GM12878 (cell line): ENCODE data around the gene ATP6V0E2. TPM values are rescaled to one million over a fixed set of nuclear protein-coding genes. Genes with fewer than 3 reads are reported as not detected.

Experiments
- ASH2L ChIP-seq: fragments of 300-600, 200-600 bp; sonication (generic); IDR thresholded peaks from 2 replicates; pipeline ENCODE4 v1.6.1; 2017; ENCODE audit warnings: low read depth, mild to moderate bottlenecking, borderline replicate concordance
- BHLHE40 ChIP-seq, 2 experiments: fragments of 450-650 bp in 1 of 2; IDR thresholded peaks; 2 replicates each; pipeline ENCODE4 v1.6.1; 2011 to 2017; ENCODE audit warnings: low read depth in 2 of 2, borderline replicate concordance in 1 of 2, improper control_type of control experiment in 1 of 2, low read length in 1 of 2, mild to moderate bottlenecking in 1 of 2
- CHD4 ChIP-seq: fragments of 200-600 bp; sonication (generic); IDR thresholded peaks from 2 replicates; pipeline ENCODE4 v1.6.1; 2016; ENCODE audit warnings: mild to moderate bottlenecking
- CREM ChIP-seq: IDR thresholded peaks from 2 replicates; pipeline ENCODE4 v1.6.1; 2014; ENCODE audit warnings: antibody characterized with exemption, low read depth
- EP300 ChIP-seq, 2 experiments: fragments of 150-350 bp in 1 of 2; IDR thresholded peaks; 2 replicates each; pipeline ENCODE4 v1.6.1; 2011 to 2012; ENCODE audit warnings: low read depth in 2 of 2, low read length in 2 of 2, borderline replicate concordance in 1 of 2, improper control_type of control experiment in 1 of 2, inconsistent platforms in 1 of 2; ENCODE audit not compliant: control insufficient read depth in 1 of 2
- ESRRA ChIP-seq: IDR thresholded peaks from 2 replicates; pipeline ENCODE4 v1.6.1; 2012; ENCODE audit warnings: mild to moderate bottlenecking, low read length, improper control_type of control experiment
- GABPA ChIP-seq: IDR thresholded peaks from 2 replicates; pipeline ENCODE4 v1.6.1; 2014; ENCODE audit warnings: antibody characterized with exemption, low read depth, mild to moderate bottlenecking, inconsistent platforms
- HDAC2 ChIP-seq: fragments of 200-600 bp; sonication (generic); IDR thresholded peaks from 2 replicates; pipeline ENCODE4 v1.6.1; 2017
- HDGF ChIP-seq: fragments of 450-650 bp; IDR thresholded peaks from 2 replicates; pipeline ENCODE4 v1.6.1; 2016; ENCODE audit warnings: antibody characterized with exemption
- JUNB ChIP-seq: IDR thresholded peaks from 2 replicates; pipeline ENCODE4 v1.6.1; 2016; ENCODE audit warnings: antibody characterized with exemption, mild to moderate bottlenecking
- KAT2A ChIP-seq: conservative IDR thresholded peaks from 2 replicates; pipeline ENCODE4 v1.6.1; 2011; ENCODE audit warnings: low read depth, low read length; ENCODE audit not compliant: control insufficient read depth
- LARP7 ChIP-seq: fragments of 450-650 bp; IDR thresholded peaks from 2 replicates; pipeline ENCODE4 v1.6.1; 2017; ENCODE audit warnings: mild to moderate bottlenecking
- MTA3 ChIP-seq: IDR thresholded peaks from 2 replicates; pipeline ENCODE4 v1.6.1; 2012; ENCODE audit warnings: low read length, inconsistent platforms, borderline replicate concordance
- MXI1 ChIP-seq: fragments of 150-350 bp; IDR thresholded peaks from 2 replicates; pipeline ENCODE4 v1.6.1; 2011; ENCODE audit warnings: low read depth, mild to moderate bottlenecking, inconsistent platforms, low read length, improper control_type of control experiment
- NRF1 ChIP-seq: conservative IDR thresholded peaks from 2 replicates; pipeline ENCODE4 v1.6.1; 2011; ENCODE audit warnings: mild to moderate bottlenecking, low read depth, low read length, improper control_type of control experiment
- RBBP5 ChIP-seq: fragments of 200-600 bp; sonication (generic); conservative IDR thresholded peaks from 2 replicates; pipeline ENCODE4 v1.6.1; 2016
- RCOR1 ChIP-seq: conservative IDR thresholded peaks from 2 replicates; pipeline ENCODE4 v1.6.1; 2012; ENCODE audit warnings: low read depth, low read length, improper control_type of control experiment
- RELA ChIP-seq: fragments of 450-650 bp; IDR thresholded peaks from 2 replicates; pipeline ENCODE4 v1.8.0; 2014; ENCODE audit warnings: borderline replicate concordance; ENCODE audit not compliant: partially characterized antibody
- SIX5 ChIP-seq: IDR thresholded peaks from 2 replicates; pipeline ENCODE4 v1.6.1; 2011; ENCODE audit warnings: mild to moderate bottlenecking, low read depth, low read length, moderate library complexity; ENCODE audit not compliant: severe bottlenecking
- SP1 ChIP-seq: IDR thresholded peaks from one replicate; pipeline ENCODE4 v1.6.1; 2011; ENCODE audit warnings: low read depth, low read length
- SUPT20H ChIP-seq: IDR thresholded peaks from 2 replicates; pipeline ENCODE4 v1.6.1; 2011; ENCODE audit warnings: low read depth, mild to moderate bottlenecking, low read length, moderate library complexity, borderline replicate concordance; ENCODE audit not compliant: control insufficient read depth
- TCF12 ChIP-seq: IDR thresholded peaks from 2 replicates; pipeline ENCODE4 v1.6.1; 2011; ENCODE audit warnings: low read depth, mild to moderate bottlenecking, low read length
- ZNF24 ChIP-seq: fragments of 450-650 bp; IDR thresholded peaks from 2 replicates; pipeline ENCODE4 v1.6.1; 2017; ENCODE audit warnings: antibody characterized with exemption, mild to moderate bottlenecking
- polyA plus RNA-seq, 11 experiments: library from polyadenylated mRNA; depleted of rRNA in 4 of 11; unstranded in 6 of 11; stranded (reverse) in 5 of 11; fragments of >200 nt; fragmentation: Nextera tagmentation in 4 of 11; fragmentation: Illumina TruSeq in 1 of 11; extraction: Ambion mirVana in 4 of 11; extraction: Trizol in 1 of 11; gene quantifications; 1 replicate in 1 of 11; 2 replicates in 10 of 11; pipeline versions ENCODE4 v1.2.1 to v1.2.3, GENCODE V29; 2011 to 2016; ENCODE audit warnings: inconsistent platforms in 2 of 11, missing spikeins in 2 of 11, low read depth in 1 of 11
- total RNA-seq, 4 experiments: library from RNA; depleted of rRNA in 3 of 4; stranded (reverse); fragments of >200 nt in 3 of 4; fragmentation: Illumina TruSeq in 1 of 4; extraction: Trizol in 1 of 4; gene quantifications; 2 replicates each; pipeline versions ENCODE4 v1.2.1 to v1.2.3, GENCODE V29; 2013 to 2021
- TF ChIP-seq, protein P1 (sequence below): fragments of 450-650 bp; formaldehyde crosslinking; IDR thresholded peaks from 2 replicates; pipeline ENCODE4 v1.5.0; 2022; ENCODE audit warnings: mild to moderate bottlenecking, missing genetic modification characterization
- TF ChIP-seq, protein P2 (sequence below): fragments of 450-650 bp; IDR thresholded peaks from 2 replicates; pipeline ENCODE4 v1.6.1; 2016; ENCODE audit warnings: mild to moderate bottlenecking
- TF ChIP-seq, protein P3 (sequence below): fragments of 450-650 bp; IDR thresholded peaks from 2 replicates; pipeline ENCODE4 v1.6.1; 2017; ENCODE audit warnings: low read depth, mild to moderate bottlenecking, moderate library complexity

ATP6V0E2 gene
- total and polyA plus RNA-seq, 10 of the 15 experiments (the other 5 are each of a cell fraction or from before 2014, with no cell fraction given), result 1.5 to 54.7 (median 27.6) TPM

DNA sequence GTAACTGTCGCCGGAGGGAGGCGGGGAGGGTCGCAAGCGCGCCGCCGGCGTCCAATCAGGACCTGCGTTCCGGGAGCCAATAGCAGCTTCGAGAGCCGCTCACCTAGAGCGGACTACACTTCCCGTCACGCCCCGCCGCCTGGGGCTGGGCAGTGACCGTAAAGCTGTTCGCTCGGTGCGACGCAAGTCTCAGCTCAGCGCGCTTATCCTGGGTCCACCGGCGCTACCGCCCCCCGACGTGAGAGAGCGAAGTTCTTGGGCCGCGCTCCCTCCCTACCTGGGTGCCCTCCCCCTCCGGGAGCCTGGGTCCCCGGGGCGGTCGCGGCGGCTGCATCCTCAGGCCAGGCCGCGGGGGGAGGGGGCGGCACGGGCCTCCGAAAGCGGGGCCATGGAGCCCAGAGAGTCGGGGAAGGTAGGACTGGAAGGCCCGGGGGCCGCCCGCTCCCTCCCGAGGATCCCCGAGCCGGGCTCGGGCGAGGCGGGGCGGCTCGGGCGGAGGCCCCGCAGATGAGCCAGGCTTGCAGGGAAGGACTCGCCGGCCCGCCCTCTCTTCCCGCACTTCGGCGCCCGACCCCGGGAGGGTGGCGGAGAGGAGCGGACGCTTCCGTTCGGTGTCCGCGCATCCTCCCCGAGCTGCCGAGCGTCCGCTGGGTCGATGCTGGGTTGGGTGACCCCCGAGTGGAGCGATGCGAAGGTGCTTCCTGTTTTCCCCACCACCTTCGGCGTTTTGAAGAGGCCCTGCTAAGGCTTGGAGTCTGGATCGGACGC lies 35.4 kb upstream of the ATP6V0E2 start, which contains the start of gene ZNF862 (continued):
- TF ChIP-seq BHLHE40 (IDR thresholded peaks at IDR 0.05; ENCODE audit: borderline replicate concordance in 1 of 2, low read depth in 2 of 2, low read length in 1 of 2) (peak in 1 of 2 experiments; percentile 82; a peak in 2 of 4 replicates), ASH2L (no peak; the same call in 1 of the 2 replicates), KAT2A (no peak), JUNB (no peak), RBBP5 (no peak), GABPA (no peak), CHD4 (no peak), RELA (no peak), LARP7 (peak; percentile 96), MTA3 (no peak), ZNF24 (no peak), SP1 (peak; percentile 75), MXI1 (peak; percentile 96), ESRRA (no peak), HDAC2 (no peak), EP300 (IDR thresholded peaks at IDR 0.05; ENCODE audit: borderline replicate concordance in 1 of 2, control insufficient read depth in 1 of 2, low read depth in 2 of 2, low read length in 2 of 2) (no peak), NRF1 (peak; percentile 21; the same call in 1 of the 2 replicates), TCF12 (no peak), SUPT20H (no peak), HDGF (peak; percentile 94), SIX5 (peak; percentile 93), CREM (peak; percentile 86), RCOR1 (no peak)
- TF ChIP-seq, protein P1, sequence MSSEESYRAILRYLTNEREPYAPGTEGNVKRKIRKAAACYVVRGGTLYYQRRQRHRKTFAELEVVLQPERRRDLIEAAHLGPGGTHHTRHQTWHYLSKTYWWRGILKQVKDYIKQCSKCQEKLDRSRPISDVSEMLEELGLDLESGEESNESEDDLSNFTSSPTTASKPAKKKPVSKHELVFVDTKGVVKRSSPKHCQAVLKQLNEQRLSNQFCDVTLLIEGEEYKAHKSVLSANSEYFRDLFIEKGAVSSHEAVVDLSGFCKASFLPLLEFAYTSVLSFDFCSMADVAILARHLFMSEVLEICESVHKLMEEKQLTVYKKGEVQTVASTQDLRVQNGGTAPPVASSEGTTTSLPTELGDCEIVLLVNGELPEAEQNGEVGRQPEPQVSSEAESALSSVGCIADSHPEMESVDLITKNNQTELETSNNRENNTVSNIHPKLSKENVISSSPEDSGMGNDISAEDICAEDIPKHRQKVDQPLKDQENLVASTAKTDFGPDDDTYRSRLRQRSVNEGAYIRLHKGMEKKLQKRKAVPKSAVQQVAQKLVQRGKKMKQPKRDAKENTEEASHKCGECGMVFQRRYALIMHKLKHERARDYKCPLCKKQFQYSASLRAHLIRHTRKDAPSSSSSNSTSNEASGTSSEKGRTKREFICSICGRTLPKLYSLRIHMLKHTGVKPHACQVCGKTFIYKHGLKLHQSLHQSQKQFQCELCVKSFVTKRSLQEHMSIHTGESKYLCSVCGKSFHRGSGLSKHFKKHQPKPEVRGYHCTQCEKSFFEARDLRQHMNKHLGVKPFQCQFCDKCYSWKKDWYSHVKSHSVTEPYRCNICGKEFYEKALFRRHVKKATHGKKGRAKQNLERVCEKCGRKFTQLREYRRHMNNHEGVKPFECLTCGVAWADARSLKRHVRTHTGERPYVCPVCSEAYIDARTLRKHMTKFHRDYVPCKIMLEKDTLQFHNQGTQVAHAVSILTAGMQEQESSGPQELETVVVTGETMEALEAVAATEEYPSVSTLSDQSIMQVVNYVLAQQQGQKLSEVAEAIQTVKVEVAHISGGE (CRISPR knock-in tag), result no peak
- TF ChIP-seq, protein P2, sequence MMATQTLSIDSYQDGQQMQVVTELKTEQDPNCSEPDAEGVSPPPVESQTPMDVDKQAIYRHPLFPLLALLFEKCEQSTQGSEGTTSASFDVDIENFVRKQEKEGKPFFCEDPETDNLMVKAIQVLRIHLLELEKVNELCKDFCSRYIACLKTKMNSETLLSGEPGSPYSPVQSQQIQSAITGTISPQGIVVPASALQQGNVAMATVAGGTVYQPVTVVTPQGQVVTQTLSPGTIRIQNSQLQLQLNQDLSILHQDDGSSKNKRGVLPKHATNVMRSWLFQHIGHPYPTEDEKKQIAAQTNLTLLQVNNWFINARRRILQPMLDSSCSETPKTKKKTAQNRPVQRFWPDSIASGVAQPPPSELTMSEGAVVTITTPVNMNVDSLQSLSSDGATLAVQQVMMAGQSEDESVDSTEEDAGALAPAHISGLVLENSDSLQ, result peak; percentile 38; the same call in 1 of the 2 replicates
- TF ChIP-seq, protein P3, sequence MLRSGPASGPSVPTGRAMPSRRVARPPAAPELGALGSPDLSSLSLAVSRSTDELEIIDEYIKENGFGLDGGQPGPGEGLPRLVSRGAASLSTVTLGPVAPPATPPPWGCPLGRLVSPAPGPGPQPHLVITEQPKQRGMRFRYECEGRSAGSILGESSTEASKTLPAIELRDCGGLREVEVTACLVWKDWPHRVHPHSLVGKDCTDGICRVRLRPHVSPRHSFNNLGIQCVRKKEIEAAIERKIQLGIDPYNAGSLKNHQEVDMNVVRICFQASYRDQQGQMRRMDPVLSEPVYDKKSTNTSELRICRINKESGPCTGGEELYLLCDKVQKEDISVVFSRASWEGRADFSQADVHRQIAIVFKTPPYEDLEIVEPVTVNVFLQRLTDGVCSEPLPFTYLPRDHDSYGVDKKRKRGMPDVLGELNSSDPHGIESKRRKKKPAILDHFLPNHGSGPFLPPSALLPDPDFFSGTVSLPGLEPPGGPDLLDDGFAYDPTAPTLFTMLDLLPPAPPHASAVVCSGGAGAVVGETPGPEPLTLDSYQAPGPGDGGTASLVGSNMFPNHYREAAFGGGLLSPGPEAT, result no peak
